Kidney epithelial cell (primary cell): ENCODE results near the gene ZNF24. TPM values are rescaled to one million over a fixed set of nuclear protein-coding genes. Genes with fewer than 3 reads are reported as not detected.

ENCODE experiments used
- DNase-seq: peaks from one replicate; pipeline ENCODE4 v3.0.0-alpha.2; 2010; ENCODE audit warnings: low read depth
- H3K27me3 ChIP-seq: 2 replicates; pipeline ENCODE4 v1.6.0; 2011; ENCODE audit warnings: low read length; ENCODE audit not compliant: control insufficient read depth, insufficient read depth
- H3K36me3 ChIP-seq: 2 replicates; pipeline ENCODE4 v1.5.1; 2011; ENCODE audit warnings: low read length; ENCODE audit not compliant: control insufficient read depth, insufficient read depth
- H3K4me3 ChIP-seq: 2 replicates; pipeline ENCODE4 v1.5.1; 2011; ENCODE audit warnings: low read depth, mild to moderate bottlenecking, control low read depth, low read length
- total RNA-seq: library from RNA; depleted of rRNA; stranded (reverse); fragments of >200 nt; gene quantifications from 2 replicates; pipeline ENCODE4 v1.2.3, GENCODE V29; 2015
- TF ChIP-seq, protein P1 (sequence below): IDR thresholded peaks from 2 replicates; pipeline ENCODE4 v1.5.1; 2011; ENCODE audit warnings: mild to moderate bottlenecking, moderate library complexity, low read length, control low read depth, inconsistent platforms; ENCODE audit not compliant: insufficient read depth, poor library complexity, severe bottlenecking

Gene ZNF24
- total RNA-seq, 1 donor from 2014 or later: 40.7 TPM

DNA sequence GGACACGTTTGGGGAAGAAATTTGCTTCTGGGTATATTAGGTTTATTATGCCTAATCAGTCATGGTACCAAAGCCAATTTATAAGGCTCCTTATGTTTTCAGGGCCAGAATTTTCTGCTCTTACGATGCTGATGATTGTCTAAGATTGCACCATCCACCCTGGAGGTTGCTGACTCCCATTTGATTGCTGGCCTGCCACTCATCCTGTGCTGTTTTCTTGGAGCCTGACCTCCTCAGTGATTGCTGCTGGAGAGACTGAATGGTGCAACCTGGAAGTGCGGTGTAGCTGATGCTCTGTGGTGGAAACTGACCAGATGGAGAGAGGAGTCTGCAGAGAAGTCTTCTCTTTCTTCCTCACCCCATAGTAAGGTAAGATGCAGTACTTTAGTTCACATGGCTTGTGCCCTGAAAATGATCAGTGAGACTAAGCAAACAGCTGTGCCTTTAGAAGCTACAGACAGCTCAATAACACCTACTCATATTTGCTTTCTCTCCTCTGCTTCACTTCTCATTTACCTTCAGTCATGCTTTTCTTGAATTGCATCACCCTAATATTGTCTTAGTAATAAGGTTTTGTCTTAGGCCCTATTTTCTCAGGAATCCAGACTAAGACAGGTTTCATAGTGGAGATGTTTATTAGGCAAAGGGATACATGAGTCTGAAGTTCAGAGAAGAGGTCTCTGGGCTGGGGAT is 17.4 kb downstream of the ZNF24 start:
- no peak for DNase-seq
- TF ChIP-seq, protein P1, sequence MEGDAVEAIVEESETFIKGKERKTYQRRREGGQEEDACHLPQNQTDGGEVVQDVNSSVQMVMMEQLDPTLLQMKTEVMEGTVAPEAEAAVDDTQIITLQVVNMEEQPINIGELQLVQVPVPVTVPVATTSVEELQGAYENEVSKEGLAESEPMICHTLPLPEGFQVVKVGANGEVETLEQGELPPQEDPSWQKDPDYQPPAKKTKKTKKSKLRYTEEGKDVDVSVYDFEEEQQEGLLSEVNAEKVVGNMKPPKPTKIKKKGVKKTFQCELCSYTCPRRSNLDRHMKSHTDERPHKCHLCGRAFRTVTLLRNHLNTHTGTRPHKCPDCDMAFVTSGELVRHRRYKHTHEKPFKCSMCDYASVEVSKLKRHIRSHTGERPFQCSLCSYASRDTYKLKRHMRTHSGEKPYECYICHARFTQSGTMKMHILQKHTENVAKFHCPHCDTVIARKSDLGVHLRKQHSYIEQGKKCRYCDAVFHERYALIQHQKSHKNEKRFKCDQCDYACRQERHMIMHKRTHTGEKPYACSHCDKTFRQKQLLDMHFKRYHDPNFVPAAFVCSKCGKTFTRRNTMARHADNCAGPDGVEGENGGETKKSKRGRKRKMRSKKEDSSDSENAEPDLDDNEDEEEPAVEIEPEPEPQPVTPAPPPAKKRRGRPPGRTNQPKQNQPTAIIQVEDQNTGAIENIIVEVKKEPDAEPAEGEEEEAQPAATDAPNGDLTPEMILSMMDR: no peak
- no peaks in the 10 kb centered on the region for H3K27me3 ChIP-seq
- H3K4me3 ChIP-seq: no peak overlapping the region
- no peaks in the 10 kb centered on the region for H3K36me3 ChIP-seq

- DNase-seq: no peak
- TF ChIP-seq, protein P1: no peak
- Histone ChIP-seq H3K36me3 (no peaks in the 10 kb centered on the region), H3K27me3 (no peaks in the 10 kb centered on the region), H3K4me3 (no peak overlapping the region)
Measured at GRCh38 chr18:35324926-35325655, 19.1 kb downstream of the ZNF24 start.

- TF ChIP-seq, protein P1: no peak
- Histone ChIP-seq H3K4me3 (no peak overlapping the region), H3K27me3 (no peaks in the 10 kb centered on the region), H3K36me3 (no peaks in the 10 kb centered on the region)
- DNase-seq: no peak
Measured at GRCh38 chr18:35322486-35323458, 21.4 kb downstream of the ZNF24 start.

DNA sequence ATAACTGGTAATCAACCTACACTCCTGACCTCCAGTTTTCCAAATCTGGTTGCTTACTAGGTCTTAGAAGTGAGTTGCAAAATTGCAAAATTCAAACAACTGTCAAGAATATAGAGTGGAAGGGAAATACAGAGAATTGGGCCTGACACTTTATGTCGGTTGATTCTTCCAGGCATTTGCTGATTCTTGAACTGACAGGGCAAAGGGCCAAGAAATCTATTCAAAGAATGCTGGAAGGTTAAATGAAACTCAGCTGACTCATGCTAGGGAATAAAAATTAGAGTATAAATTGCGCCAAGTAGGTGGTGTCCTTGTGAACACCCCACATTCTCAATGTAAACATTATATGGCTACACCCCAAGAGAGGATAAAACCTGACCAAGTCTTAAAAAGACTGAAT is 32.7 kb downstream of the ZNF24 start:
- TF ChIP-seq, protein P1: no peak
- H3K27me3 ChIP-seq: no peaks in the 10 kb centered on the region
- no peak overlapping the region for H3K4me3 ChIP-seq
- no peaks in the 10 kb centered on the region for H3K36me3 ChIP-seq
- DNase-seq: no peak

DNA sequence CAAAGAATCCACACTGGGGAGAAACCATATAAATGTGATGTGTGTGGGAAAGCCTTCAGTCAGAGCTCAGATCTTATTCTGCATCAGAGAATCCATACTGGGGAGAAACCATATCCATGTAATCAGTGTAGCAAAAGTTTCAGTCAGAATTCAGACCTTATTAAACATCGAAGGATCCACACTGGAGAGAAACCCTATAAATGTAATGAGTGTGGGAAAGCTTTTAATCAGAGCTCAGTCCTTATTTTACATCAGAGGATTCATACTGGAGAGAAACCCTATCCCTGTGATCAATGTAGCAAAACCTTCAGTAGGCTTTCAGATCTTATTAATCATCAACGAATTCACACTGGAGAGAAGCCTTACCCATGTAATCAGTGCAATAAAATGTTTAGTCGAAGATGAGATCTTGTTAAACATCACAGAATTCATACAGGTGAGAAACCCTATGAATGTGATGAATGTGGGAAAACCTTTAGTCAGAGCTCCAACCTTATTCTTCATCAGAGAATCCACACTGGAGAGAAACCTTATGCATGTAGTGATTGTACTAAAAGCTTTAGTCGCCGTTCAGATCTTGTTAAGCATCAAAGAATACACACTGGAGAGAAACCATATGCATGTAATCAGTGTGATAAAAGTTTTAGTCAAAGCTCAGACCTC is 37.5 kb downstream of the ZNF24 start:
- DNase-seq: no peak
- Histone ChIP-seq H3K27me3 (no peaks in the 10 kb centered on the region), H3K36me3 (no peaks in the 10 kb centered on the region), H3K4me3 (no peak overlapping the region)
- TF ChIP-seq, protein P1: no peak
